SH-SY5Y (cell line): ENCODE results near the gene SGPP2.

Experiments
- GATA2 ChIP-seq: IDR thresholded peaks from 2 replicates; pipeline ENCODE4 v1.6.1; 2011; ENCODE audit warnings: mild to moderate bottlenecking, low read depth, low read length
- GATA3 ChIP-seq: IDR thresholded peaks from 2 replicates; pipeline ENCODE4 v1.6.1; 2011; ENCODE audit warnings: low read depth, mild to moderate bottlenecking, low read length, moderate library complexity

DNA sequence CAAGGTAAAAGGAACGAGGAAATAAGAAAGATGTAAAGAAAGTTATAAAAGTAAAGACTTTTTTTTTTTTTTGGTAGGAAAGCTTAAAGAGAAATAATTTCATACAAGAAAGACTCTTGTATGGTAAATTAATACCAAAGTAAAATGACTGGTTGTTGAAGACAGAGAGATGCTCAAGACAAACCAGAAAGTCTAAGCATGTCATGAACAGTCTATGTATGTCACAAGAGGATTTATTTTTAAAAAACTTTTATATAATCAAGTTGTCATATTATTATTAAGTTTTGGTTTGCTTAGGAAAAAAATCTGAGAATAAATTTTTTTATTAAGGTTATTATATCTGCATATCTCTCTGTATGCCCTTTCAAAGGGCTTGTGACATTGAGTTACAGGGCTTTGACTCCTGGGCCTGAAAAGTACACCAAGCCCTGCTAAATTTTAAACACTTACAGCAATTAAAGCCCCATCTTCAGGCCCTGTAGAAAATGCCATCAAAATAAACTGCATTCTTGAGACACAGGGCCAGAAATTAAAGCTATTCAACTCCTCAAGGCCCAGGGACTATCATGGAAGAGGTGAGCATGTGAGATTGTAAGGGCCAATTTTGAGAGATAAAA lies 10.9 kb upstream of the SGPP2 start:
- TF ChIP-seq GATA2, result no peak
- TF ChIP-seq GATA3, result no peak
